ENCODE measurements around the gene MAML2.

The MAML2 gene

DNA sequence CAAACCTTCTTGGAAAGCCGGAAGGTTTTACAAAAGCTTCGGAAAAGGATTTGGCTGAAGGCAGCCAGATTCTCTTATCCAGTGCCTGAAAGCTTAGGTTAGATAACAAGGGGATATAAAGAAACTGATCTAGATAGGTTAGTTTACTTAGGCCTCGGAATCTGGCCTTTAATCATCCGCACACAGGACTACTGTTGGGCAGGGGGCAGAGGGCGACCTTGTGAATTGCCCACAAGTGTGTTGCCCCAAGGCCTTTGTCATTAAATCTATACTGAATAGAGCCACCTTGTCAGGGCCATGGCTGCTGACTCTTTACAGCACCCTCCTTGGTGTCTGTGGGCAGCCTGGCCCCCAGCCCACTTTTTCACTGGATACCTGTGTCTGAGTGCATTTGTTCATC is 409.4 kb downstream of the MAML2 start:
- TF ChIP-seq, protein P1, sequence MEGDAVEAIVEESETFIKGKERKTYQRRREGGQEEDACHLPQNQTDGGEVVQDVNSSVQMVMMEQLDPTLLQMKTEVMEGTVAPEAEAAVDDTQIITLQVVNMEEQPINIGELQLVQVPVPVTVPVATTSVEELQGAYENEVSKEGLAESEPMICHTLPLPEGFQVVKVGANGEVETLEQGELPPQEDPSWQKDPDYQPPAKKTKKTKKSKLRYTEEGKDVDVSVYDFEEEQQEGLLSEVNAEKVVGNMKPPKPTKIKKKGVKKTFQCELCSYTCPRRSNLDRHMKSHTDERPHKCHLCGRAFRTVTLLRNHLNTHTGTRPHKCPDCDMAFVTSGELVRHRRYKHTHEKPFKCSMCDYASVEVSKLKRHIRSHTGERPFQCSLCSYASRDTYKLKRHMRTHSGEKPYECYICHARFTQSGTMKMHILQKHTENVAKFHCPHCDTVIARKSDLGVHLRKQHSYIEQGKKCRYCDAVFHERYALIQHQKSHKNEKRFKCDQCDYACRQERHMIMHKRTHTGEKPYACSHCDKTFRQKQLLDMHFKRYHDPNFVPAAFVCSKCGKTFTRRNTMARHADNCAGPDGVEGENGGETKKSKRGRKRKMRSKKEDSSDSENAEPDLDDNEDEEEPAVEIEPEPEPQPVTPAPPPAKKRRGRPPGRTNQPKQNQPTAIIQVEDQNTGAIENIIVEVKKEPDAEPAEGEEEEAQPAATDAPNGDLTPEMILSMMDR (conservative IDR thresholded peaks at IDR 0.05; ENCODE audit: low read depth, low read length) = no peak
- DNase-seq (ENCODE audit: low read depth) = no peak
- H3K4me3 ChIP-seq (ENCODE audit: low read length) = no peak overlapping the region

DNA sequence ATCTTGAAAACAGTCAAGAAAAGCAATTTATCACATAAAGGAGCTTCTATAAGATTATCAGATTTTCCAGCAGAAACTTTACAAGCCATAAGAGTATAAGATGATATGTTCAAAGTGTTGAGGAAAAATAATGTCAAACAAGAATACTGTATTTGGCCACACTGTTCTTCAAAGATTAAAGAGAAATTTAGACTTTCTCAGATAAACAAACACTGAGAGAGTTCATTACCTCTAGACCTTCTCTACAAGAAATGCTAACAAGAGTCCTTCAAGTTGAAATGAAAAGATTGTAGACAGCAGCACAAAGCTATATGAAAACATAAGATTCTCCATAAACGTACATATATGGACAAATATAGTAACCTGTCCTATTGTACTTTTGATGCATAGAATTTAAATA is 411.1 kb downstream of the MAML2 start:
- no peak overlapping the region for H3K4me3 ChIP-seq (ENCODE audit: low read length)
- TF ChIP-seq, protein P1 (conservative IDR thresholded peaks at IDR 0.05; ENCODE audit: low read depth, low read length) = no peak
- no peak for DNase-seq (ENCODE audit: low read depth)

DNA sequence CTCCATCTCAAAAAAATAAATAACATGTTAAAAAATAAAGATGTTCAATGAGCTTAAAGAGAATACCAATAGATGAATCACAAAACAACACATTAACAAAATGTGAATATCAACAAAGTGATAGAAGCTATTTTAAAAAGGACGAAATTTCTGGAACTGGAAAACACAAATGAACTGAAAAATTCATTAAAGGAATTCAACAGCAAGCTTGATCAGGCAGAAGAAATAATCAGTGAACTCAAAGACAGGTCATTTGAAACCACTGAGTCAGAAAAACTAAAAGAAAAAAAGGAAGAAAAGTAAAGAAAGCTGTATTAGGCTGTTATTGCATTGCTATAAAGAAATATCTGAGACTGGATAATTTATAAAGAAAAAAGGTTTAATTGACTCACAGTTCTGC is 412.0 kb downstream of the MAML2 start:
- TF ChIP-seq, protein P1 (conservative IDR thresholded peaks at IDR 0.05; ENCODE audit: low read depth, low read length) = no peak
- DNase-seq (ENCODE audit: low read depth) = no peak
- no peak overlapping the region for H3K4me3 ChIP-seq (ENCODE audit: low read length)

GRCh38 chr11:95926726-95927125 is 416.3 kb downstream of the MAML2 start:
- TF ChIP-seq, protein P1 (conservative IDR thresholded peaks at IDR 0.05; ENCODE audit: low read depth, low read length) = no peak
- no peak for DNase-seq (ENCODE audit: low read depth)
- no peak overlapping the region for H3K4me3 ChIP-seq (ENCODE audit: low read length)
